ENCODE data around the gene FNDC5. TPM values are rescaled to one million over a fixed set of nuclear protein-coding genes. Genes with fewer than 3 reads are reported as not detected.

FNDC5 gene
- total and polyA plus RNA-seq, 9 of the 15 experiments (the other 6 are each of a cell fraction or from before 2014, with no cell fraction given), result 0.06 to 2.1 (median 0.22) TPM

DNA sequence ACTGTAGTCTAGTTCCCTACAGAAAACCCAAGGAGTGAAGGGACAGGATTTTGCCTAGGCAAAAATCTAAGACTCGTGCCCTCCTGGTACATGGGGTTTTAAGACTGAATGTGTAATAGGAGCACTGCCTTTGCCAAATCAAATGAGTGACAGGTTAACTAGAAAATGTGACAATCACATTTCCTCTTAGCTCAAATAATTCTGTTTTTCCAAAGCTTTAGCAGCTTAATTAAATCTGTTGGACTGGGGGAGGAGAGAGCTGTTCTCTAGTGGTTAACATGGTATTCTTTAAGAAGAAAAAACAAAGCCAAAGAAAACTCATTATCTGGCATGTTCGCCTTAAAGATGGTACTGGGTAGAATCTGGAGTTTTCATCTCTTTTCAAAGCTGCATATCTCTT lies 12.6 kb downstream of the FNDC5 start:
- no peaks in the 10 kb centered on the region for H3K79me2 ChIP-seq (ENCODE audit: control insufficient read depth, insufficient read depth, low read length)
- H4K20me1 ChIP-seq (replicated peaks; ENCODE audit: control insufficient read depth, insufficient read depth, low read length), result no peaks in the 10 kb centered on the region
- ChIA-PET POLR2A (interaction anchor here (0.8 to 2.0 kb wide), 4 partner anchors 8 to 40 kb away, joined by 3 to 7 read pairs (median 6); partner anchors contain the start of genes S100PBP and YARS1), CTCF (ENCODE audit: low intra/inter-chr PET ratio) (no interaction called here)
- WGBS (ENCODE audit: insufficient coverage, low coverage, missing lambda C conversion rate), result 97% methylated on average over 2 of the region's 2 CpGs
- no peak for DNase-seq (ENCODE audit: extremely low read depth in 1 of 4, low spot score in 3 of 4)
- no peaks in the 10 kb centered on the region for H3K9me3 ChIP-seq (replicated peaks; ENCODE audit: control insufficient read depth, insufficient read depth, low read depth, low read length)
- H3K4me3 ChIP-seq, result no peak overlapping the region
- no peak for FAIRE-seq
- H3K27me3 ChIP-seq (ENCODE audit: control insufficient read depth in 2 of 2, insufficient read depth in 2 of 2, low read length in 2 of 2), result no peaks in the 10 kb centered on the region
- peaks cover 82% of the 10 kb centered on the region for H3K36me3 ChIP-seq (ENCODE audit: control insufficient read depth, insufficient read depth, low read length)
- H3K4me2 ChIP-seq (ENCODE audit: insufficient read depth, low read length), result no peak overlapping the region
- H3K4me1 ChIP-seq (replicated peaks in 1 of 2; ENCODE audit: control insufficient read depth in 2 of 2, insufficient read depth in 2 of 2, low read length in 2 of 2), result no peaks in the 10 kb centered on the region
- H3K9ac ChIP-seq (ENCODE audit: insufficient read depth in 1 of 2, low read depth in 2 of 2, low read length in 2 of 2), result no peak overlapping the region
- BruUV-seq (replicated peaks), result TSS peak; percentile 6
- in situ Hi-C loops (cut with MboI), result no loop called here
- no peak for TF ChIP-seq GATAD2B (IDR thresholded peaks at IDR 0.05; ENCODE audit: borderline replicate concordance)
- no peak for TF ChIP-seq ZNF146 (CRISPR knock-in tag; IDR thresholded peaks at IDR 0.05; ENCODE audit: unreplicated experiment)
- TF ChIP-seq ZNF445 (CRISPR knock-in tag; IDR thresholded peaks at IDR 0.05; ENCODE audit: low read depth), result no peak
- TF ChIP-seq SAFB2 (IDR thresholded peaks at IDR 0.05; ENCODE audit: borderline replicate concordance, low read depth, low read length, severe bottlenecking), result no peak
- no peak for TF ChIP-seq SOX6 (IDR thresholded peaks at IDR 0.05)
- no peak for TF ChIP-seq ZNF165 (CRISPR knock-in tag; IDR thresholded peaks at IDR 0.05; ENCODE audit: borderline replicate concordance)
- no peak for TF ChIP-seq HEY1 (CRISPR knock-in tag; IDR thresholded peaks at IDR 0.05; ENCODE audit: borderline replicate concordance)
- no peak for TF ChIP-seq SP1 (CRISPR knock-in tag; IDR thresholded peaks at IDR 0.05)
- TF ChIP-seq, protein P1, sequence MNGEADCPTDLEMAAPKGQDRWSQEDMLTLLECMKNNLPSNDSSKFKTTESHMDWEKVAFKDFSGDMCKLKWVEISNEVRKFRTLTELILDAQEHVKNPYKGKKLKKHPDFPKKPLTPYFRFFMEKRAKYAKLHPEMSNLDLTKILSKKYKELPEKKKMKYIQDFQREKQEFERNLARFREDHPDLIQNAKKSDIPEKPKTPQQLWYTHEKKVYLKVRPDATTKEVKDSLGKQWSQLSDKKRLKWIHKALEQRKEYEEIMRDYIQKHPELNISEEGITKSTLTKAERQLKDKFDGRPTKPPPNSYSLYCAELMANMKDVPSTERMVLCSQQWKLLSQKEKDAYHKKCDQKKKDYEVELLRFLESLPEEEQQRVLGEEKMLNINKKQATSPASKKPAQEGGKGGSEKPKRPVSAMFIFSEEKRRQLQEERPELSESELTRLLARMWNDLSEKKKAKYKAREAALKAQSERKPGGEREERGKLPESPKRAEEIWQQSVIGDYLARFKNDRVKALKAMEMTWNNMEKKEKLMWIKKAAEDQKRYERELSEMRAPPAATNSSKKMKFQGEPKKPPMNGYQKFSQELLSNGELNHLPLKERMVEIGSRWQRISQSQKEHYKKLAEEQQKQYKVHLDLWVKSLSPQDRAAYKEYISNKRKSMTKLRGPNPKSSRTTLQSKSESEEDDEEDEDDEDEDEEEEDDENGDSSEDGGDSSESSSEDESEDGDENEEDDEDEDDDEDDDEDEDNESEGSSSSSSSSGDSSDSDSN (IDR thresholded peaks at IDR 0.05; ENCODE audit: borderline replicate concordance in 1 of 2, low read depth in 2 of 2, low read length in 2 of 2), result no peak
- TF ChIP-seq, protein P2, sequence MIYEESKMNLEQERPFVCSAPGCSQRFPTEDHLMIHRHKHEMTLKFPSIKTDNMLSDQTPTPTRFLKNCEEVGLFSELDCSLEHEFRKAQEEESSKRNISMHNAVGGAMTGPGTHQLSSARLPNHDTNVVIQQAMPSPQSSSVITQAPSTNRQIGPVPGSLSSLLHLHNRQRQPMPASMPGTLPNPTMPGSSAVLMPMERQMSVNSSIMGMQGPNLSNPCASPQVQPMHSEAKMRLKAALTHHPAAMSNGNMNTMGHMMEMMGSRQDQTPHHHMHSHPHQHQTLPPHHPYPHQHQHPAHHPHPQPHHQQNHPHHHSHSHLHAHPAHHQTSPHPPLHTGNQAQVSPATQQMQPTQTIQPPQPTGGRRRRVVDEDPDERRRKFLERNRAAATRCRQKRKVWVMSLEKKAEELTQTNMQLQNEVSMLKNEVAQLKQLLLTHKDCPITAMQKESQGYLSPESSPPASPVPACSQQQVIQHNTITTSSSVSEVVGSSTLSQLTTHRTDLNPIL (CRISPR knock-in tag; IDR thresholded peaks at IDR 0.05), result no peak
- no peak for TF ChIP-seq BHLHE40 (IDR thresholded peaks at IDR 0.05; ENCODE audit: low read length)
- TF ChIP-seq FOXM1 (IDR thresholded peaks at IDR 0.05; ENCODE audit: low read depth), result no peak
- TF ChIP-seq FOXM1 (CRISPR knock-in tag; IDR thresholded peaks at IDR 0.05; ENCODE audit: low read depth), result no peak
- no peak for TF ChIP-seq GABPA (tag; conservative IDR thresholded peaks at IDR 0.05; ENCODE audit: low read depth)
- TF ChIP-seq SMAD4 (CRISPR knock-in tag; conservative IDR thresholded peaks at IDR 0.05), result no peak
- intact Hi-C loops (cut with micrococcal nuclease), result no loop called here
- no peak overlapping the region for H2AFZ ChIP-seq (ENCODE audit: low read depth, low read length)
- no peaks in the 10 kb centered on the region for H3K9me1 ChIP-seq (ENCODE audit: control insufficient read depth, insufficient read depth, low read length)
- ATAC-seq, result no peak
- no peak overlapping the region for H3K27ac ChIP-seq (ENCODE audit: extremely low read depth, low read depth, low read length)

Measured in K562 (cell line).